G401 (cell line): Measurements from ENCODE around the gene CERS4. TPM values are rescaled to one million over a fixed set of nuclear protein-coding genes. Genes with fewer than 3 reads are reported as not detected.
"Not testable (repeated sequence)": the region's sequence is repeated elsewhere in the genome, so short reads cannot be mapped to it uniquely, and the experiment has no call there.

ENCODE experiments used
- DNase-seq: peaks from one replicate; pipeline ENCODE4 v3.0.0-alpha.2; 2015; ENCODE audit warnings: low spot score
- in situ Hi-C: cut with HindIII; loops from 2 replicates; pipeline ENCODE4 v1.10.0; 2016; ENCODE audit warnings: low sequenced_read_pairs, mixed read lengths
- total RNA-seq: library from RNA; depleted of rRNA; stranded (reverse); fragments of >200 nt; shearing (Covaris generic); gene quantifications from 2 replicates; pipeline ENCODE4 v1.2.3, GENCODE V29; 2014; rRNA removed

CERS4 gene
- 81.1 and 102 TPM in 2 replicates for total RNA-seq

- in situ Hi-C loops: no loop called here
Measured at GRCh38 chr19:8208922-8209461, at the start of gene CERS4. Gene CERS4, plus strand, starts transcription at chr19:8209370. Its CDS starts 41,707 bp downstream, at chr19:8251077.

DNA sequence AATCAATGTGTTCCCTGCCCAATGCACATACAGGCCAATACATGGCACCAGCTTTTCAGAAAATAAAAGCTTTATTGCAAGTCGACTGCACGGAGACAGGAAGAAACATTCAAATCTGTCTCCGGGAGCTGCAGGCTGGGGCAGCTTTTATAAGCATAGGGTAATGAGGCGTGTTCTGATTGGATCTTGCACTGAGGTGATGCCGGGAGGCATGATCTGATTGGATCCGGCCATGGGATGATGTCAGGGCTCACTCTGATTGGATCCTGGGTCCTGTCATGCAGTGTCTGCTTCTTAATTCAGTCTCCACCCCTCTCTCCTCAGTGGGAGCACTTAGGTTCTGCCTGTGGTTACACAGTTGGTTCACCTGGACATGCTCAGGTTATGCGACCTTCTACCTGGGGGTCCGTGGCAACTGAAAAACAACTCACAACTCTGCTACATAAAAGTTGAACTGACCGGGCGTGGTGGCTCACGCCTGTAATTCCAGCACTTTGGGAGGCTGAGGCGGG is 48.0 kb upstream of the CERS4 start:
- in situ Hi-C loops: no loop called here
- peak; percentile 69 for DNase-seq

More at GRCh38 chr19:8208922-8209461, at the start of gene CERS4:
- DNase-seq: peak; percentile 73

GRCh38 chr19:8163759-8164158 is 45.4 kb upstream of the CERS4 start:
- no peak for DNase-seq
- in situ Hi-C loops: no loop called here

DNA sequence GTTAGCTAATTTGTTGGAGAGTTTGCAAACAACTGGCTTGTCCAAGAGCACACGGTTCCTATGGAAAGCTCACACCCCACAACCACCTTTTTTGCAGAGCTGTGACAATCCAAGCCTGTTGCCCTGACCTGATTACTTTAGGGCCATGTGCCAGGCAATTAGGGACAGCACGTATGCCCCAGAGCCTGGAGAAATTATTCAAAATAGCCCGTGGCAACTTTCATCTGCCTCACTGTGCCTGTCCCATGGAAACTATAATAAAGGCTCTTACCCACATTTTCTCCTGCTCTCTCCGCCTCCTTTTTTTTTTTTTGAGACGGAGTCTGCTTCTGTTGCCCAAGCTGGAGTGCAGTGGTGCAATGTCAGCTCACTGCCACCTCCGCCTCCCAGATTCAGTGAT is 41.2 kb upstream of the CERS4 start:
- no peak for DNase-seq
- in situ Hi-C loops: no loop called here

- DNase-seq: no peak
- in situ Hi-C loops: no loop called here
Measured at GRCh38 chr19:8168537-8168936, 40.6 kb upstream of the CERS4 start.

- no peak for DNase-seq
- in situ Hi-C loops: no loop called here
Measured at GRCh38 chr19:8174706-8175105, 34.5 kb upstream of the CERS4 start.

DNA sequence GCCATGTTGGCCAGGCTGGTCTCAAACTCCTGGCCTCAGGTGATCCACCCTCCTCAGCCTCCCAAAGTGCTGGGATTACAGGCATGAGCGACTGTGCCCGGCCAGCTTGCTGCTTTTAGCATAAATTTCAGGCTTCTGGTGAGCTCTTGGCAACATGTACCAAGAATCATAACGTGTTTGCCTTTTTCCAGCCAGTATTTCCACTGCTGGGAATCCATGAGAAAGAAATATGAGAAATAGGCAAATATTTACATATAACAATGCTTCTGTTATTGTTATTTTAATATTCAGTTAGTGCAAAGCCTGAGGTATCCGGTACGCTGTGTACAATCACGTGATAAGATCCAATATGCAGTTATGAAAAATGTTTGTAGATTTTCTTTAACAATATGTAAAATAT is 29.2 kb upstream of the CERS4 start:
- no peak for DNase-seq
- in situ Hi-C loops: no loop called here

GRCh38 chr19:8184274-8184673 is 24.9 kb upstream of the CERS4 start:
- in situ Hi-C loops: no loop called here
- no peak for DNase-seq

GRCh38 chr19:8185343-8186068 is 23.7 kb upstream of the CERS4 start:
- no peak for DNase-seq
- in situ Hi-C loops: no loop called here

DNA sequence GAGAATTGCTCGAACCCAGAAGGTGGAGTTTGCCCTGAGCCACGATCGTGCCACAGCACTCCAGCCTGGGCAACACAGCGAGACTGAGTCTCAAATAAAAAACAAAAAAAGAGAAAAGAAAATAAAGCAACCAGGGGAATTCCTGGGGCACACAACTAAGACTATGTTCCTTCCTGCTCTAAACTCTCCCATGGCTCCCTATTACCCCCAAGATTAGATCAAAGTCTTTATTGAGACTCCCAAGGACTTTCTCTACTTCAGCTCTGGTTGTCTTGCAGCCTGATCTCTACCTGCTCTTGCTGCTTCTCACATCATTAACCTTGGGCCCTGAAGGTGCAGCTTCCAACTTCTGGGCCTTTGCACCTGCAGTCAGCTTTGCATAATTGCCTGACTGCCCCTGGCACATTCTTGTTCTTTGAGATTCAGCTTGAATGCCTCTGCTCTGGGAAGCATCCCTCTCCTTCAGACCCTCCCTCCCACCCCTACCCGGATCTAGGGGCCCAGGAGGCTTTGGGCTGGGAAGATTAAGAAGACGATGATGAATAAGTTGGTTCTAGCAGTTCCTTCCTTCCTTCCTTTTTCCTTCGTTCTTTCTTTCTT is 16.8 kb upstream of the CERS4 start:
- in situ Hi-C loops: no loop called here
- no peak for DNase-seq

- in situ Hi-C loops: no loop called here
- no peak for DNase-seq
Measured at GRCh38 chr19:8194528-8195267, 14.5 kb upstream of the CERS4 start.

- in situ Hi-C loops: no loop called here
- no peak for DNase-seq
Measured at GRCh38 chr19:8196271-8196927, 12.8 kb upstream of the CERS4 start.

DNA sequence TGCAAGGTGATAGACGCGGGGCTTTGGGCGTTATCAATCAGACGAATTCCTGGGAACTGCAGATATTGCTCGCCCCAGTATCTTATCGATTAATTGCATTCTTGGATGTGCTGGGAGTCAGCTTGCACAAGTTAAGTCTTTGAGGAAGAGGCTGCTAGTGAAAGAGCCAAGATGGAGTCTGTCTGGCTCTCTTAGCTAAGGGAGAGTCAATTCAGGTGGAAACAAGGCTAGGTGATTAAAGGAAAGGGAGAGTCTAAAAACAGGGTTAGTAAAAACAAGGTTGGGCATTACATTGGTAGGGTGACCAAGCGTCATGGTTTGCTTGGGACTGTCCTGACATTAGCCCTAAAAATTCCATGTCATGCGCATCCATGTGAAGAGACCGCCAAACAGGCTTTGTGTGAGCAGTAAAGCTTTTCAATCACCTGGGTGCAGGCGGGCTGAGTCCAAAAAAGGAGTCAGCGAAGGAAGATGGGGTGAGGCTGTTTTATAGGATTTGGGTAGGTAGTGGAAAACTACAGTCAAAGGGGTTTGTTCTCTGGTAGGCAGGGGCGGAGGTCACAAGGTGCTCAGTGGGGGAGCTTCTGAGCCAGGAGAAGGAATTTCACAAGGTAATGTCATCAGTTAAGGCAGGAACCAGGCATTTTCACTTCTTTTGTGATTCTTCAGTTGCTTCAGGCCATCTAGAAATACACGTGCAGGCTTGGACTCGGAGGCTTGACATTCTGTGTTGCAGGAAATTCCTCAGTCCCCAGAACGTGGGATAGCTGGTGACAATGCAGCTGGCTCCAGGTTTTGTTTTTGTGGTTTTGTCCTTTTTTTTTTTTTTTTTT is 5.7 kb upstream of the CERS4 start:
- in situ Hi-C loops, DNase-seq: not testable (repeated sequence)

DNA sequence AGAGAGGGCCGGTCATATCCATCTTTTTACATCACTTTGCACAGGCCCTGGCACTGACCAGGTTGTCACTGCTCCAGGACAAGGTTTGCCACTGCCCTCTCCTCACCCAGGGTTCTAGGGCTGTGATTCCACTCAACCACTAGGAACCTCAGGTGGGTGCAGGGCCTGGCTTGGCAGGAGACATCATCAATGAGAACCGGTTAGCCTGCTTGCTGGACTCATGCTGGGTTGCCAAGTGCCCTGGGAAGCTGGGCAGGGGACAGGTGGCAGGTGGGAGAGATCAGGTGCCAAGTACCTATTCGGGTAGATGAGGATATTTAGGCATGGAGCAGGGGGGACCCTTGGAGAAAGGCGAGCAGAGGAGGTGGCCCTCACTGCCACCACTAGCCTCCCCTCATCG is 4.2 kb upstream of the CERS4 start:
- no peak for DNase-seq
- in situ Hi-C loops: no loop called here

DNA sequence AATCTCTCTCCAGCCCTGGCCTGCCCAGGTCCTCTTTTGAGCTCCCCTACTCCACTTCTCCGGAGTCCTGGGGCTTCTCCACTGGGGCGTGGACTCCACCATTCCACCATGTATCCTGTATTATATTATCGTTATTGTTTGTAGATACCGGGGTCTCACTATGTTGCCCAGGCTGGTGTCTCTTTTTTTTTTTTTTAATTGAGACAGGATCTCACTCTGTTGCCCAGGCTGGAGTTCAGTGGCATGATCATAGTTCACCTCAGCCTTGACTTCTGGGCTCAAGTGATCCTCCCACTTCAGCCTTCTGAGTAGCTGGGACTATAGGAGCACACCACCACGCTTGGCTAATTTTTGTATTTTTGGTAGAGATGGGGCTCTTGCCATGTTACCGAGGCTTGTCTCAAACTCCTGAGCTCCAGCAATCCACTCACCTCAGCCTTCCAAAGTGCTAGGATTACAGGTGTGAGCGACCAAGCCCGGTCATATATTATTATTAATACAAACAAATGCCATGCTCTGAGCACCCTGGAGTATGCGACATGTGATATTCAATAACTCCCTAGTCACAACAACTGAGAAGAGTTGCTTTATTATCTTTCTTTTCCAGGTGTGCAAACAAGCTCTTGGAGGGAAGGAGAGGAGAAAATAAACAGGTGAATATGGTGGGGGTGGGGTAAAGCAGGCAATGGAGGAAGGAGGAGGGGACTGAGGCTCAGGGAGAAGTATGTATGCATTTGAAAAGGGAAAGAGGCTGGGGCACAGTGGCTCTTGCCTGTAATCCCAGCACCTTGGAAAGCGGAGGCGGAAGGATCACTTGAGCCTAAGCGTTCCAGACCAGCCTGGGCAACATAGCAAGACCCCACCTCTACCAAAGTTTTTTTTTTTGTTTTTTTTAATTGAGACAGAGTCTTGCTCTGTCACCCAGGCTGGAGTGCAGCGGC is 2.8 kb upstream of the CERS4 start:
- DNase-seq: no peak
- in situ Hi-C loops: no loop called here

GRCh38 chr19:8207326-8207725 is 1.8 kb upstream of the CERS4 start:
- in situ Hi-C loops, DNase-seq: not testable (repeated sequence)

GRCh38 chr19:8208119-8208921 is 850 bp upstream of the CERS4 start:
- in situ Hi-C loops: no loop called here
- peak; percentile 25 for DNase-seq
